Thyroid gland (tissue), 4 donors: Measurements from ENCODE around the gene CAMTA1.

ENCODE experiments used
- CTCF ChIP-seq, 6 experiments: fragments of 200-600 bp in 3 of 6; fragments of 450-650 bp in 3 of 6; sonication (generic) in 3 of 6; IDR thresholded peaks; one replicate each; pipeline ENCODE4 v1.5.1; 2016 to 2019; ENCODE audit warnings: antibody characterized with exemption in 6 of 6, mild to moderate bottlenecking in 2 of 6, inconsistent platforms in 1 of 6, moderate library complexity in 1 of 6
- POLR2A ChIP-seq, 2 donors: fragments of 450-650 bp; IDR thresholded peaks; one replicate each; pipeline ENCODE4 v1.6.1; 2017; ENCODE audit warnings: antibody characterized with exemption in 2 of 2, mild to moderate bottlenecking in 2 of 2, moderate library complexity in 1 of 2

GRCh38 chr1:7406641-7407543 lies 621.6 kb downstream of the CAMTA1 start:
- TF ChIP-seq POLR2A (IDR thresholded peaks at IDR 0.05) (no peak), CTCF (IDR thresholded peaks at IDR 0.05) (no peak)
